ENCODE data around the gene LAMA2.

The LAMA2 gene

DNA sequence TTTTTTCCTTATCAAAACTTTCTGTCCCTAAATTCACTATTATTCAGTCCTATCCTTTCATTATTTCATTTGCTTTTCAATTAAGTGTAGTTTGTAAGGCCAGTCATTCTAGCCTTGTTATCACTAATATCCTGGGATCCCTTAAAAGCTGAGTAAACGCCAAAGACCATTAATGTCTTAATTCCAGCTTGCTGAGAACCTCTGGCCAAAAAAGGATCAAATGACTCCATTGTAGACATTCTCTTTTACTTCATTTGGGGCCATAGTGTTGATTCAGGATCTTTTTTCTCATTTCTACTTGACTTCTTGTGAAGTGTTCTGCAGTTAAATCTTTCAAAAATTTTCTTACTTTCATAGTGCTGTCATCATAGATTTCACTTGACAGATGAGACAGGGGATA, 379.7 kb downstream of the LAMA2 start:
- Histone ChIP-seq H3K79me2 (ENCODE audit: low read length) (no peaks in the 10 kb centered on the region), H3K4me2 (ENCODE audit: low read length) (no peak overlapping the region), H2AFZ (ENCODE audit: low read depth, low read length) (no peak overlapping the region), H3K4me3 (ENCODE audit: low read length) (no peak overlapping the region), H3K27ac (ENCODE audit: low read length) (no peak overlapping the region), H3K9me3 (ENCODE audit: insufficient read depth, low read length) (no peaks in the 10 kb centered on the region), H3K4me1 (ENCODE audit: low read length) (no peaks in the 10 kb centered on the region), H3K27me3 (ENCODE audit: low read depth, low read length) (no peaks in the 10 kb centered on the region), H4K20me1 (ENCODE audit: insufficient read depth, low read length) (no peaks in the 10 kb centered on the region), H3K9ac (ENCODE audit: low read length) (no peak overlapping the region), H3K36me3 (replicated peaks; ENCODE audit: low read depth, low read length) (no peaks in the 10 kb centered on the region)
- no peak for TF ChIP-seq EZH2phosphoT487 (IDR thresholded peaks at IDR 0.05; ENCODE audit: low read depth)
- TF ChIP-seq, protein P1, sequence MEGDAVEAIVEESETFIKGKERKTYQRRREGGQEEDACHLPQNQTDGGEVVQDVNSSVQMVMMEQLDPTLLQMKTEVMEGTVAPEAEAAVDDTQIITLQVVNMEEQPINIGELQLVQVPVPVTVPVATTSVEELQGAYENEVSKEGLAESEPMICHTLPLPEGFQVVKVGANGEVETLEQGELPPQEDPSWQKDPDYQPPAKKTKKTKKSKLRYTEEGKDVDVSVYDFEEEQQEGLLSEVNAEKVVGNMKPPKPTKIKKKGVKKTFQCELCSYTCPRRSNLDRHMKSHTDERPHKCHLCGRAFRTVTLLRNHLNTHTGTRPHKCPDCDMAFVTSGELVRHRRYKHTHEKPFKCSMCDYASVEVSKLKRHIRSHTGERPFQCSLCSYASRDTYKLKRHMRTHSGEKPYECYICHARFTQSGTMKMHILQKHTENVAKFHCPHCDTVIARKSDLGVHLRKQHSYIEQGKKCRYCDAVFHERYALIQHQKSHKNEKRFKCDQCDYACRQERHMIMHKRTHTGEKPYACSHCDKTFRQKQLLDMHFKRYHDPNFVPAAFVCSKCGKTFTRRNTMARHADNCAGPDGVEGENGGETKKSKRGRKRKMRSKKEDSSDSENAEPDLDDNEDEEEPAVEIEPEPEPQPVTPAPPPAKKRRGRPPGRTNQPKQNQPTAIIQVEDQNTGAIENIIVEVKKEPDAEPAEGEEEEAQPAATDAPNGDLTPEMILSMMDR (IDR thresholded peaks at IDR 0.05; ENCODE audit: low read depth, low read length), result no peak

DNA sequence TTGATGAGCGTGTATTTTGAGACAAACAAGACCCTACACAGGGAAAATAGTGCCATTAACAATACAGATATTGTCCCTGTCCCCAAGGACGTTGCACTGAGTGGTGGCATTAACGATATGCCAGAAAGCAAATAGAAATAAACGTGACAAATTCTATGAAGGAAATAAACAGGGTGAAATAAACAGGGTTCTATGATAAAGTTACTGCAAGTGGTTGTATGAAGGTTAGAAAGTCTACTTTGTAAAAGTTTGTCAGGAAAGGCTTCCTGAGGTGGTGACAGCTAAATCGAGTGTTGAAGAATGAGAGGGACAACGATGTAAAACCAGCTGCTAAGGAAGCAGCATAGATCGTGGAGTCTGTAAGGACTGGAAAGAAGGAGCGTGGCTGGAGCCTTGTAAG, 380.2 kb downstream of the LAMA2 start:
- Histone ChIP-seq H3K27ac (ENCODE audit: low read length) (no peak overlapping the region), H3K27me3 (ENCODE audit: low read depth, low read length) (no peaks in the 10 kb centered on the region), H3K4me3 (ENCODE audit: low read length) (no peak overlapping the region), H3K36me3 (replicated peaks; ENCODE audit: low read depth, low read length) (no peaks in the 10 kb centered on the region), H4K20me1 (ENCODE audit: insufficient read depth, low read length) (no peaks in the 10 kb centered on the region), H3K9ac (ENCODE audit: low read length) (no peak overlapping the region), H2AFZ (ENCODE audit: low read depth, low read length) (no peak overlapping the region), H3K79me2 (ENCODE audit: low read length) (no peaks in the 10 kb centered on the region), H3K4me2 (ENCODE audit: low read length) (no peak overlapping the region), H3K4me1 (ENCODE audit: low read length) (no peaks in the 10 kb centered on the region), H3K9me3 (ENCODE audit: insufficient read depth, low read length) (no peaks in the 10 kb centered on the region)
- TF ChIP-seq EZH2phosphoT487 (IDR thresholded peaks at IDR 0.05; ENCODE audit: low read depth), result no peak
- TF ChIP-seq, protein P1 (IDR thresholded peaks at IDR 0.05; ENCODE audit: low read depth, low read length), result no peak

DNA sequence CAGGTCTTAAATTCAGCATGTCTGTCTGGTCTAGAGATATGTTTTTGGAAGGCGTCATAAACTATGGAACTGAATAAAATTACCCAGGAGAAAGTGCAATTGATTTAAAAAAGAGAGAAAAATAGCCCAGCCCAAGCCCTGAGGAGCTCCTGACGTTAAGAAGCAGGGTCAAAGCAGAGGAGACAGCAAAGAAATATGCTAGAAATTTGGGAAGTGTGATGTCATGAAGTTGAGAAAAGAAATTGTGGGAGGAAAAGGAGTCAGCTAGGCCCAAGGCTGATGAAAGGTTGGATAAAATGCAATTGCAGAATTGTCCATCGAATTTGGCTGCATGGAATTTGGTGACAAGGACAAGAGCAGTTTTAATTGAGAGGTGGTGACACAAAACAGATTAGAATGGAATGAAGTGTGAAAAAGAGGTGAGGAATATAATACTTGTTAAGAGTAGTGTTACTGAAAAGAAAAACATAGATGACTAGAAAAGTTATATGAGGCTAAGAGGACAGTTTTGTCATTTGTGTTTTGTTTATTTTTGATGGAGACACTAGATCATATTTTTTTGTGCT, 381.6 kb downstream of the LAMA2 start:
- Histone ChIP-seq H2AFZ (ENCODE audit: low read depth, low read length) (no peak overlapping the region), H3K27ac (ENCODE audit: low read length) (no peak overlapping the region), H3K4me2 (ENCODE audit: low read length) (no peak overlapping the region), H3K9me3 (ENCODE audit: insufficient read depth, low read length) (no peaks in the 10 kb centered on the region), H3K27me3 (ENCODE audit: low read depth, low read length) (no peaks in the 10 kb centered on the region), H3K36me3 (replicated peaks; ENCODE audit: low read depth, low read length) (no peaks in the 10 kb centered on the region), H3K4me1 (ENCODE audit: low read length) (no peaks in the 10 kb centered on the region), H3K4me3 (ENCODE audit: low read length) (no peak overlapping the region), H4K20me1 (ENCODE audit: insufficient read depth, low read length) (no peaks in the 10 kb centered on the region), H3K79me2 (ENCODE audit: low read length) (no peaks in the 10 kb centered on the region), H3K9ac (ENCODE audit: low read length) (no peak overlapping the region)
- TF ChIP-seq EZH2phosphoT487 (IDR thresholded peaks at IDR 0.05; ENCODE audit: low read depth), result no peak
- TF ChIP-seq, protein P1 (IDR thresholded peaks at IDR 0.05; ENCODE audit: low read depth, low read length), result no peak

DNA sequence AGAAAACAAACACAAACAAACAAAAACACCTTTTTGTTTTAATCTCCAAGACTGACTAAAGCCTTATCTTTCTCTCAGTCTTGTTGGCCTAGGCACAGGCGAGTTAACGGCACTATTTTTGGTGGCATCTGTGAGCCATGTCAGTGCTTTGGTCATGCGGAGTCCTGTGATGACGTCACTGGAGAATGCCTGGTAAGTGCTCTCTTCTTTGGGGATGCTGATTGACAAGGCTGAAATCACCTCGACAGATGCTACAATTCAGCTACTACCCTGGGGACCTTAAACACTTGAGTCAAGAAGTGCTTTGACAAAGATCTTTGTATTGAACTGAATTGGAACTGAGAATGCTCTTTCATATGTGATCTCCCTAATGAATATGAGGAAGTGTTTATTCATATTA, 384.1 kb downstream of the LAMA2 start:
- no peak overlapping the region for H3K4me3 ChIP-seq (ENCODE audit: low read length)
- H3K9me3 ChIP-seq (ENCODE audit: insufficient read depth, low read length), result no peaks in the 10 kb centered on the region
- no peak overlapping the region for H3K9ac ChIP-seq (ENCODE audit: low read length)
- no peaks in the 10 kb centered on the region for H3K36me3 ChIP-seq (replicated peaks; ENCODE audit: low read depth, low read length)
- H3K79me2 ChIP-seq (ENCODE audit: low read length), result no peaks in the 10 kb centered on the region
- H3K4me2 ChIP-seq (ENCODE audit: low read length), result no peak overlapping the region
- H2AFZ ChIP-seq (ENCODE audit: low read depth, low read length), result no peak overlapping the region
- no peak overlapping the region for H3K27ac ChIP-seq (ENCODE audit: low read length)
- H4K20me1 ChIP-seq (ENCODE audit: insufficient read depth, low read length), result no peaks in the 10 kb centered on the region
- no peaks in the 10 kb centered on the region for H3K4me1 ChIP-seq (ENCODE audit: low read length)
- H3K27me3 ChIP-seq (ENCODE audit: low read depth, low read length), result no peaks in the 10 kb centered on the region
- TF ChIP-seq EZH2phosphoT487 (IDR thresholded peaks at IDR 0.05; ENCODE audit: low read depth), result no peak
- TF ChIP-seq, protein P1 (IDR thresholded peaks at IDR 0.05; ENCODE audit: low read depth, low read length), result no peak
